ENCODE measurements around the gene PEX19. TPM values are rescaled to one million over a fixed set of nuclear protein-coding genes. Genes with fewer than 3 reads are reported as not detected.

Gene PEX19
- total RNA-seq, 2 donors from 2014 or later: 15.6 to 18.5 TPM

- no peak for TF ChIP-seq CTCF (IDR thresholded peaks at IDR 0.05)
- no peak for TF ChIP-seq POLR2A (IDR thresholded peaks at IDR 0.05)
- Histone ChIP-seq H3K4me1 (no peaks in the 10 kb centered on the region), H3K27ac (no peak overlapping the region), H3K4me3 (no peak overlapping the region), H3K36me3 (replicated peaks in 1 of 2; ENCODE audit: insufficient read depth in 1 of 2, low read depth in 2 of 2) (no peaks in the 10 kb centered on the region), H3K27me3 (no peaks in the 10 kb centered on the region), H3K9me3 (no peaks in the 10 kb centered on the region)
- DNase-seq (no peak), ATAC-seq (no peak)
- WGBS, 2 donors: 77 to 79% methylated on average over 1 of the region's 1 CpG
- intact Hi-C loops (cut with DNase I): no loop called here
These were observed 13.9 kb downstream of the PEX19 start for GRCh38 chr1:160271025-160271424.

- no peaks in the 10 kb centered on the region for H3K4me1 ChIP-seq
- WGBS, 2 donors: 79 to 80% methylated on average over 9 to 10 of the region's 10 CpGs
- H3K27me3 ChIP-seq: no peaks in the 10 kb centered on the region
- no peaks in the 10 kb centered on the region for H3K9me3 ChIP-seq
- no peak overlapping the region for H3K4me3 ChIP-seq
- TF ChIP-seq CTCF (IDR thresholded peaks at IDR 0.05) (no peak), POLR2A (IDR thresholded peaks at IDR 0.05) (no peak)
- ATAC-seq (no peak), DNase-seq (no peak)
- no peak overlapping the region for H3K27ac ChIP-seq
- no peaks in the 10 kb centered on the region for H3K36me3 ChIP-seq (replicated peaks in 1 of 2; ENCODE audit: insufficient read depth in 1 of 2, low read depth in 2 of 2)
- intact Hi-C loops (cut with DNase I): no loop called here
These were observed 17.5 kb downstream of the PEX19 start for GRCh38 chr1:160267284-160267991.

GRCh38 chr1:160264795-160265307 is 20.1 kb downstream of the PEX19 start:
- Histone ChIP-seq H3K27ac (no peak overlapping the region), H3K4me1 (peaks cover 13% of the 10 kb centered on the region), H3K4me3 (no peak overlapping the region), H3K27me3 (no peaks in the 10 kb centered on the region), H3K9me3 (no peaks in the 10 kb centered on the region), H3K36me3 (replicated peaks in 1 of 2; ENCODE audit: insufficient read depth in 1 of 2, low read depth in 2 of 2) (no peaks in the 10 kb centered on the region)
- TF ChIP-seq CTCF (IDR thresholded peaks at IDR 0.05): no peak
- no peak for TF ChIP-seq POLR2A (IDR thresholded peaks at IDR 0.05)
- intact Hi-C loops (cut with DNase I): no loop called here
- ATAC-seq (no peak), DNase-seq (no peak)
- 70% methylated on average over 4 of the region's 4 CpGs for WGBS, 2 donors

- no peaks in the 10 kb centered on the region for H3K36me3 ChIP-seq (replicated peaks in 1 of 2; ENCODE audit: insufficient read depth in 1 of 2, low read depth in 2 of 2)
- no peaks in the 10 kb centered on the region for H3K9me3 ChIP-seq
- DNase-seq (peak; percentile 98 to 99 (median 99)), ATAC-seq (peak; percentile 98)
- H3K4me3 ChIP-seq: peak within 1 kb of the TSS; percentile 43 to 80
- H3K27ac ChIP-seq: peak within 1 kb of the TSS; percentile 94 to 99 (median 97)
- peaks cover 40% of the 10 kb centered on the region for H3K4me1 ChIP-seq
- WGBS, 2 donors: 0 to 1% methylated on average over 38 to 66 of the region's 67 CpGs
- H3K27me3 ChIP-seq: no peaks in the 10 kb centered on the region
- peak; percentile 97 to 99 (median 98) for TF ChIP-seq POLR2A (IDR thresholded peaks at IDR 0.05)
- peak in 1 of 7 experiments; percentile 13 for TF ChIP-seq CTCF (IDR thresholded peaks at IDR 0.05)
- intact Hi-C loops (cut with DNase I): no loop called here
These were observed 22.8 kb downstream of the PEX19 start, which contains the start of gene DCAF8 for GRCh38 chr1:160261893-160262794. TSS of gene DCAF8 (minus strand) at chr1:160262549. CDS start at chr1:160244008, 18,541 bp downstream.
